BLaER1 treated with 17β-estradiol and CSF1 and Interleukin-3, amounts not matched to agents 10 nM and 100 nM (cell line): ENCODE results near the gene APP.
A peak's percentile ranks its signal among the peaks of the same experiment; 100 is the strongest.
"Not testable (repeated sequence)": the region's sequence is repeated elsewhere in the genome, so short reads cannot be mapped to it uniquely, and the experiment has no call there.

Experiments
- H3K27ac ChIP-seq, 11 experiments: shearing (Covaris generic); formaldehyde crosslinking; 2 replicates each; pipeline ENCODE4 v1.8.1; 2022
- H3K27me3 ChIP-seq, 11 experiments: shearing (Covaris generic); formaldehyde crosslinking; 2 replicates each; pipeline ENCODE4 v1.8.1; 2022
- H3K36me3 ChIP-seq, 11 experiments: shearing (Covaris generic); formaldehyde crosslinking; 2 replicates each; pipeline ENCODE4 v1.8.1; 2022
- H3K4me1 ChIP-seq, 10 experiments: shearing (Covaris generic); formaldehyde crosslinking; 2 replicates each; pipeline ENCODE4 v1.8.1; 2022
- H3K4me2 ChIP-seq, 11 experiments: shearing (Covaris generic); formaldehyde crosslinking; 2 replicates each; pipeline ENCODE4 v1.8.1; 2022
- H3K4me3 ChIP-seq, 10 experiments: shearing (Covaris generic); formaldehyde crosslinking; 2 replicates each; pipeline ENCODE4 v1.8.1; 2022
- H3K9ac ChIP-seq, 11 experiments: shearing (Covaris generic); formaldehyde crosslinking; 2 replicates each; pipeline ENCODE4 v1.8.1; 2022
- H3K9me3 ChIP-seq, 11 experiments: shearing (Covaris generic); formaldehyde crosslinking; replicated peaks in 1 of 11; 2 replicates each; pipeline ENCODE4 v1.8.1; 2022
- H4K20me1 ChIP-seq, 11 experiments: shearing (Covaris generic); formaldehyde crosslinking; 2 replicates each; pipeline ENCODE4 v1.8.1; 2022
- Cebpa-rat ChIP-seq, 11 experiments: shearing (Covaris generic); IDR thresholded peaks; 2 replicates each; pipeline ENCODE4 v1.8.1; 2022

APP gene

GRCh38 chr21:25925936-25926335 is 244.6 kb downstream of the APP start:
- Histone ChIP-seq H4K20me1 (peaks cover 0 to 4% (median 0%) of the 10 kb centered on the region in 11 experiments; a peak in 3 of 22 replicates), H3K9me3 (peaks cover 0 to 16% (median 11%) of the 10 kb centered on the region in 11 experiments; a peak in 17 of 22 replicates), H3K27me3 (no peaks in the 10 kb centered on the region), H3K4me2 (peak overlapping the region; percentile 11 to 70 (median 46)), H3K27ac (peak overlapping the region in 10 of 11 experiments; percentile 16 to 64 (median 50); a peak in 17 of 22 replicates), H3K36me3 (peaks cover 12 to 45% (median 32%) of the 10 kb centered on the region in 11 experiments; a peak in 20 of 22 replicates), H3K4me3 (no peak overlapping the region), H3K9ac (peak overlapping the region in 4 of 11 experiments; percentile 3 to 46 (median 38); a peak in 5 of 22 replicates), H3K4me1 (peaks cover 14 to 31% (median 19%) of the 10 kb centered on the region in 10 experiments)
- TF ChIP-seq Cebpa-rat (IDR thresholded peaks at IDR 0.05): no peak

- Histone ChIP-seq H3K27me3 (no peaks in the 10 kb centered on the region), H3K4me3 (no peak overlapping the region), H3K4me2 (peak overlapping the region; percentile 11 to 70 (median 46); a peak in 19 of 22 replicates), H4K20me1 (peaks cover 0 to 4% (median 0%) of the 10 kb centered on the region in 11 experiments; a peak in 2 of 22 replicates), H3K36me3 (peaks cover 7 to 40% (median 26%) of the 10 kb centered on the region in 11 experiments; a peak in 19 of 22 replicates), H3K9me3 (peaks cover 0 to 16% (median 11%) of the 10 kb centered on the region in 11 experiments; a peak in 17 of 22 replicates), H3K4me1 (peaks cover 14 to 31% (median 19%) of the 10 kb centered on the region in 10 experiments), H3K9ac (peak overlapping the region in 3 of 11 experiments; percentile 35 to 46 (median 40); a peak in 3 of 22 replicates), H3K27ac (peak overlapping the region in 10 of 11 experiments; percentile 16 to 64 (median 50); a peak in 17 of 22 replicates)
- TF ChIP-seq Cebpa-rat (IDR thresholded peaks at IDR 0.05): no peak
Observed at GRCh38 chr21:25925064-25925800, 245.3 kb downstream of the APP start.

GRCh38 chr21:25918152-25918551 is 252.4 kb downstream of the APP start:
- not testable (repeated sequence) for H3K4me3 ChIP-seq, H3K9ac ChIP-seq, H4K20me1 ChIP-seq, H3K27me3 ChIP-seq, H3K27ac ChIP-seq, H3K4me2 ChIP-seq
- Histone ChIP-seq H3K9me3 (peaks cover 0 to 40% (median 36%) of the 10 kb centered on the region in 11 experiments; a peak in 19 of 22 replicates), H3K4me1 (peaks cover 0 to 25% (median 22%) of the 10 kb centered on the region in 10 experiments; a peak in 16 of 20 replicates), H3K36me3 (peaks cover 7 to 35% (median 25%) of the 10 kb centered on the region in 11 experiments; a peak in 19 of 22 replicates)

- peaks cover 0 to 36% (median 22%) of the 10 kb centered on the region in 10 experiments; a peak in 16 of 20 replicates for H3K4me1 ChIP-seq
- H3K27me3 ChIP-seq: no peaks in the 10 kb centered on the region
- H4K20me1 ChIP-seq: peaks cover 0 to 11% (median 0%) of the 10 kb centered on the region in 11 experiments; a peak in 2 of 22 replicates
- H3K4me3 ChIP-seq: no peak overlapping the region
- peaks cover 0 to 40% (median 36%) of the 10 kb centered on the region in 11 experiments; a peak in 19 of 22 replicates for H3K9me3 ChIP-seq
- no peak overlapping the region for H3K4me2 ChIP-seq
- H3K9ac ChIP-seq: no peak overlapping the region
- no peak overlapping the region for H3K27ac ChIP-seq
- TF ChIP-seq Cebpa-rat (IDR thresholded peaks at IDR 0.05): no peak
- peaks cover 15 to 50% (median 38%) of the 10 kb centered on the region in 11 experiments; a peak in 21 of 22 replicates for H3K36me3 ChIP-seq
Observed at GRCh38 chr21:25916226-25916625, 254.3 kb downstream of the APP start.

GRCh38 chr21:25913479-25913878 is 257.1 kb downstream of the APP start:
- Histone ChIP-seq H3K9ac (peak overlapping the region in 1 of 11 experiments; percentile 39; a peak in 2 of 22 replicates), H3K36me3 (peaks cover 21 to 77% (median 47%) of the 10 kb centered on the region in 11 experiments), H3K27ac (peak overlapping the region in 4 of 11 experiments; percentile 16 to 62 (median 40); a peak in 5 of 22 replicates), H3K27me3 (no peaks in the 10 kb centered on the region), H3K9me3 (peaks cover 0 to 40% (median 36%) of the 10 kb centered on the region in 11 experiments; a peak in 19 of 22 replicates), H3K4me1 (peaks cover 0 to 36% (median 22%) of the 10 kb centered on the region in 10 experiments; a peak in 16 of 20 replicates), H3K4me2 (peak overlapping the region in 8 of 11 experiments; percentile 44 to 77 (median 68); a peak in 17 of 22 replicates), H4K20me1 (peaks cover 0 to 11% (median 0%) of the 10 kb centered on the region in 11 experiments; a peak in 2 of 22 replicates), H3K4me3 (no peak overlapping the region)
- TF ChIP-seq Cebpa-rat (IDR thresholded peaks at IDR 0.05): no peak

- H3K27ac ChIP-seq: no peak overlapping the region
- no peak for TF ChIP-seq Cebpa-rat (IDR thresholded peaks at IDR 0.05)
Observed at GRCh38 chr21:25912402-25912746, 258.2 kb downstream of the APP start.

GRCh38 chr21:25911730-25912401 is 258.7 kb downstream of the APP start:
- Histone ChIP-seq H3K4me2 (no peak overlapping the region), H3K4me3 (no peak overlapping the region), H4K20me1 (peaks cover 0 to 11% (median 0%) of the 10 kb centered on the region in 11 experiments; a peak in 2 of 22 replicates), H3K9ac (no peak overlapping the region), H3K4me1 (peaks cover 0 to 36% (median 22%) of the 10 kb centered on the region in 10 experiments; a peak in 16 of 20 replicates), H3K27me3 (no peaks in the 10 kb centered on the region), H3K36me3 (peaks cover 27 to 78% (median 47%) of the 10 kb centered on the region in 11 experiments), H3K9me3 (peaks cover 0 to 24% (median 22%) of the 10 kb centered on the region in 11 experiments; a peak in 18 of 22 replicates), H3K27ac (no peak overlapping the region)
- no peak for TF ChIP-seq Cebpa-rat (IDR thresholded peaks at IDR 0.05)

More at GRCh38 chr21:25912402-25912746, 258.2 kb downstream of the APP start:
- peaks cover 0 to 36% (median 22%) of the 10 kb centered on the region in 10 experiments; a peak in 16 of 20 replicates for H3K4me1 ChIP-seq
- no peak overlapping the region for H3K4me3 ChIP-seq
- peaks cover 0 to 11% (median 0%) of the 10 kb centered on the region in 11 experiments; a peak in 2 of 22 replicates for H4K20me1 ChIP-seq
- peaks cover 0 to 30% (median 27%) of the 10 kb centered on the region in 11 experiments; a peak in 18 of 22 replicates for H3K9me3 ChIP-seq
- peaks cover 27 to 80% (median 47%) of the 10 kb centered on the region in 11 experiments for H3K36me3 ChIP-seq
- no peaks in the 10 kb centered on the region for H3K27me3 ChIP-seq
- H3K9ac ChIP-seq: no peak overlapping the region
- peak overlapping the region in 1 of 11 experiments; percentile 7; a peak in 1 of 22 replicates for H3K4me2 ChIP-seq

GRCh38 chr21:25910809-25911208 is 259.8 kb downstream of the APP start:
- Histone ChIP-seq H3K27me3 (no peaks in the 10 kb centered on the region), H3K4me1 (peaks cover 0 to 36% (median 22%) of the 10 kb centered on the region in 10 experiments; a peak in 16 of 20 replicates), H3K9ac (no peak overlapping the region), H3K36me3 (peaks cover 28 to 80% (median 51%) of the 10 kb centered on the region in 11 experiments), H3K4me3 (no peak overlapping the region), H3K27ac (no peak overlapping the region), H3K4me2 (no peak overlapping the region), H3K9me3 (peaks cover 0 to 14% (median 11%) of the 10 kb centered on the region in 11 experiments; a peak in 18 of 22 replicates), H4K20me1 (peaks cover 0 to 11% (median 0%) of the 10 kb centered on the region in 11 experiments; a peak in 2 of 22 replicates)
- no peak for TF ChIP-seq Cebpa-rat (IDR thresholded peaks at IDR 0.05)
